HepG2 (cell line): ENCODE measurements around the gene PCGF3. TPM values are rescaled to one million over a fixed set of nuclear protein-coding genes. Genes with fewer than 3 reads are reported as not detected.

Experiments used
- ARNTL ChIP-seq: sonication (generic); formaldehyde crosslinking; IDR thresholded peaks from 2 replicates; pipeline ENCODE4 v1.4.0; 2020; ENCODE audit warnings: mild to moderate bottlenecking, missing genetic modification reagents
- DR1 ChIP-seq: sonication (generic); formaldehyde crosslinking; IDR thresholded peaks from 2 replicates; pipeline ENCODE4 v1.8.0; 2021; ENCODE audit warnings: mild to moderate bottlenecking, missing genetic modification reagents, inconsistent platforms
- HDAC1 ChIP-seq: sonication (generic); formaldehyde crosslinking; IDR thresholded peaks from 2 replicates; pipeline ENCODE4 v1.5.1; 2020; ENCODE audit warnings: mild to moderate bottlenecking, missing genetic modification reagents
- HES4 ChIP-seq: sonication (generic); formaldehyde crosslinking; IDR thresholded peaks from 2 replicates; pipeline ENCODE4 v1.9.0; 2021; ENCODE audit warnings: mild to moderate bottlenecking, missing genetic modification reagents, borderline replicate concordance
- HOXD1 ChIP-seq: sonication (generic); formaldehyde crosslinking; IDR thresholded peaks from 2 replicates; pipeline ENCODE4 v1.5.0; 2020; ENCODE audit warnings: missing genetic modification reagents
- JUNB ChIP-seq: sonication (generic); formaldehyde crosslinking; IDR thresholded peaks from 2 replicates; pipeline ENCODE4 v1.8.0; 2022; ENCODE audit warnings: missing genetic modification reagents, mild to moderate bottlenecking, borderline replicate concordance
- KLF6 ChIP-seq: IDR thresholded peaks from 2 replicates; pipeline ENCODE4 v1.8.0; 2016; ENCODE audit warnings: missing biosample characterization, missing genetic modification reagents
- MAFF ChIP-seq: IDR thresholded peaks from 2 replicates; pipeline ENCODE4 v1.6.1; 2011; ENCODE audit warnings: low read depth, low read length, improper control_type of control experiment
- MEIS1 ChIP-seq: sonication (generic); formaldehyde crosslinking; IDR thresholded peaks from 2 replicates; pipeline ENCODE4 v1.9.0; 2021; ENCODE audit warnings: mild to moderate bottlenecking, missing genetic modification reagents, moderate library complexity, borderline replicate concordance
- NCOA5 ChIP-seq: sonication (generic); formaldehyde crosslinking; IDR thresholded peaks from 2 replicates; pipeline ENCODE4 v1.4.0; 2020; ENCODE audit warnings: missing genetic modification reagents
- NR1H2 ChIP-seq: sonication (generic); formaldehyde crosslinking; IDR thresholded peaks from 2 replicates; pipeline ENCODE4 v1.8.1; 2022; ENCODE audit warnings: low read depth, missing genetic modification reagents, borderline replicate concordance
- PLRG1 ChIP-seq: fragments of 450-650 bp; conservative IDR thresholded peaks from 2 replicates; pipeline ENCODE4 v1.6.1; 2016
- WIZ ChIP-seq: sonication (generic); formaldehyde crosslinking; IDR thresholded peaks from 2 replicates; pipeline ENCODE4 v1.5.1; 2020; ENCODE audit warnings: mild to moderate bottlenecking, missing genetic modification reagents
- ZNF329 ChIP-seq: sonication (generic); formaldehyde crosslinking; IDR thresholded peaks from 2 replicates; pipeline ENCODE4 v1.9.0; 2021; ENCODE audit warnings: low read depth, mild to moderate bottlenecking, missing genetic modification reagents
- ZNF343 ChIP-seq: sonication (generic); formaldehyde crosslinking; IDR thresholded peaks from 2 replicates; pipeline ENCODE4 v1.4.0; 2020; ENCODE audit warnings: mild to moderate bottlenecking, missing genetic modification reagents
- ZNF724P ChIP-seq: sonication (generic); formaldehyde crosslinking; IDR thresholded peaks from 2 replicates; pipeline ENCODE4 v1.8.0; 2022; ENCODE audit warnings: missing genetic modification reagents, borderline replicate concordance
- ZNF777 ChIP-seq: sonication (generic); formaldehyde crosslinking; IDR thresholded peaks from 2 replicates; pipeline ENCODE4 v1.4.0; 2020; ENCODE audit warnings: missing genetic modification reagents
- ZNF879 ChIP-seq: sonication (generic); formaldehyde crosslinking; IDR thresholded peaks from 2 replicates; pipeline ENCODE4 v1.8.1; 2023; ENCODE audit warnings: missing genetic modification reagents
- polyA plus RNA-seq, 8 experiments: library from polyadenylated mRNA; depleted of rRNA in 3 of 8; stranded (reverse) in 7 of 8; unstranded in 1 of 8; fragments of >200 nt; fragmentation: Illumina TruSeq in 4 of 8; extraction: Trizol in 4 of 8; gene quantifications; 2 replicates each; pipeline versions ENCODE4 v1.2.1 to v1.2.3, GENCODE V29; 2011 to 2016; ENCODE audit warnings: low read depth in 4 of 8, missing spikeins in 1 of 8, mixed read lengths in 1 of 8; ENCODE audit not compliant: insufficient read depth in 1 of 8
- total RNA-seq, 5 experiments: library from RNA; depleted of rRNA; stranded (reverse); fragments of >200 nt; fragmentation: Illumina TruSeq; extraction: Trizol; gene quantifications; 2 replicates each; pipeline ENCODE4 v1.2.3, GENCODE V29; 2016; ENCODE audit warnings: low read depth in 1 of 5
- TF ChIP-seq, protein P1 (sequence below): IDR thresholded peaks from 2 replicates; pipeline ENCODE4 v1.4.0; 2020; ENCODE audit warnings: mild to moderate bottlenecking, missing genetic modification reagents
- TF ChIP-seq, protein P2 (sequence below): sonication (generic); formaldehyde crosslinking; IDR thresholded peaks from 2 replicates; pipeline ENCODE4 v1.4.0; 2020; ENCODE audit warnings: missing genetic modification reagents
- TF ChIP-seq, protein P3 (sequence below): sonication (generic); formaldehyde crosslinking; IDR thresholded peaks from 2 replicates; pipeline ENCODE4 v1.4.0; 2020; ENCODE audit warnings: low read depth, missing genetic modification reagents
- TF ChIP-seq, protein P4 (sequence below): IDR thresholded peaks from 2 replicates; pipeline ENCODE4 v1.6.1; 2016; ENCODE audit warnings: low read depth, borderline replicate concordance

Gene PCGF3
- total and polyA plus RNA-seq, 2 of the 13 experiments (the other 11 are each of a cell fraction or from before 2014, with no cell fraction given) = 28.6 to 66.2 TPM

DNA sequence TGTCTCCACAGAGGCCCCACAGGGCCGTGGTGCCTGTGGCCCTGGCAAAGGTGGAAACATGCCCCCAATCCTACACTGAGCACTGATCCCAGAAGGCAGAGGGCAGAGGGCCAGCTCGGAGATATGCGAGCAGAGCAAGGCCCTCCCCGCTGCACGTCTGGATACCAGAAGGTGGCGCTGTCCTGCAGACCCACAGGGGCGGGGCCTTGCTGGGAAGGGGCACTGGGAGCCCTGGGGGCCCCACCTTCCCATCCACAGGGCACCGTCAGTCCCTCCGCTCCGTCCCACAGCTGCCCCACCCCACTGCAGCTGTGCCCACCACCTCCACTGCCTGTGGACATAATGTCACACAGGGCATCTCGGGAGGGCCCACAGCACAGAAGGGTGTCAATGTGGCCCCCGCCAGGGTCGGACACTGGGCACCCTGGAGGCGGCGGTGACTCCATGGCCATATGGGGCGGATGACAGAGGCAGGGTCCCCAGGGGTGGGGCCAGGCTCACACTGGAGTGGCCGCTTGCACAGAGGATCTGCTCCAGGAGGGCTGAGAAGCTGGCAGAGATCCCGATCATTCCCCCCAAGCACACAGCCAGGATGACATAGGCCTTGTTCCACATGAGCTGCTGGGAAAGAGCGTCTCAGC lies 21.5 kb upstream of the PCGF3 start (continued):
- no peak for TF ChIP-seq MAFF
- TF ChIP-seq ARNTL (CRISPR knock-in tag) = no peak
- no peak for TF ChIP-seq ZNF879 (CRISPR knock-in tag)
- TF ChIP-seq HDAC1 = no peak
- TF ChIP-seq HES4 (CRISPR knock-in tag) = no peak
- TF ChIP-seq JUNB (CRISPR knock-in tag) = no peak
- TF ChIP-seq, protein P1, sequence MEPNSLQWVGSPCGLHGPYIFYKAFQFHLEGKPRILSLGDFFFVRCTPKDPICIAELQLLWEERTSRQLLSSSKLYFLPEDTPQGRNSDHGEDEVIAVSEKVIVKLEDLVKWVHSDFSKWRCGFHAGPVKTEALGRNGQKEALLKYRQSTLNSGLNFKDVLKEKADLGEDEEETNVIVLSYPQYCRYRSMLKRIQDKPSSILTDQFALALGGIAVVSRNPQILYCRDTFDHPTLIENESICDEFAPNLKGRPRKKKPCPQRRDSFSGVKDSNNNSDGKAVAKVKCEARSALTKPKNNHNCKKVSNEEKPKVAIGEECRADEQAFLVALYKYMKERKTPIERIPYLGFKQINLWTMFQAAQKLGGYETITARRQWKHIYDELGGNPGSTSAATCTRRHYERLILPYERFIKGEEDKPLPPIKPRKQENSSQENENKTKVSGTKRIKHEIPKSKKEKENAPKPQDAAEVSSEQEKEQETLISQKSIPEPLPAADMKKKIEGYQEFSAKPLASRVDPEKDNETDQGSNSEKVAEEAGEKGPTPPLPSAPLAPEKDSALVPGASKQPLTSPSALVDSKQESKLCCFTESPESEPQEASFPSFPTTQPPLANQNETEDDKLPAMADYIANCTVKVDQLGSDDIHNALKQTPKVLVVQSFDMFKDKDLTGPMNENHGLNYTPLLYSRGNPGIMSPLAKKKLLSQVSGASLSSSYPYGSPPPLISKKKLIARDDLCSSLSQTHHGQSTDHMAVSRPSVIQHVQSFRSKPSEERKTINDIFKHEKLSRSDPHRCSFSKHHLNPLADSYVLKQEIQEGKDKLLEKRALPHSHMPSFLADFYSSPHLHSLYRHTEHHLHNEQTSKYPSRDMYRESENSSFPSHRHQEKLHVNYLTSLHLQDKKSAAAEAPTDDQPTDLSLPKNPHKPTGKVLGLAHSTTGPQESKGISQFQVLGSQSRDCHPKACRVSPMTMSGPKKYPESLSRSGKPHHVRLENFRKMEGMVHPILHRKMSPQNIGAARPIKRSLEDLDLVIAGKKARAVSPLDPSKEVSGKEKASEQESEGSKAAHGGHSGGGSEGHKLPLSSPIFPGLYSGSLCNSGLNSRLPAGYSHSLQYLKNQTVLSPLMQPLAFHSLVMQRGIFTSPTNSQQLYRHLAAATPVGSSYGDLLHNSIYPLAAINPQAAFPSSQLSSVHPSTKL (CRISPR knock-in tag) = peak; percentile 41; the same call in 1 of the 2 replicates
- TF ChIP-seq ZNF777 (CRISPR knock-in tag) = no peak
- TF ChIP-seq NR1H2 = no peak
- 0 out of 2 replicates have a peak, but pooled peaks have one; percentile 45 for TF ChIP-seq KLF6 (CRISPR knock-in tag)
- TF ChIP-seq NCOA5 (CRISPR knock-in tag) = no peak
- no peak for TF ChIP-seq WIZ (CRISPR knock-in tag)
- TF ChIP-seq ZNF343 (CRISPR knock-in tag) = no peak
- TF ChIP-seq, protein P2, sequence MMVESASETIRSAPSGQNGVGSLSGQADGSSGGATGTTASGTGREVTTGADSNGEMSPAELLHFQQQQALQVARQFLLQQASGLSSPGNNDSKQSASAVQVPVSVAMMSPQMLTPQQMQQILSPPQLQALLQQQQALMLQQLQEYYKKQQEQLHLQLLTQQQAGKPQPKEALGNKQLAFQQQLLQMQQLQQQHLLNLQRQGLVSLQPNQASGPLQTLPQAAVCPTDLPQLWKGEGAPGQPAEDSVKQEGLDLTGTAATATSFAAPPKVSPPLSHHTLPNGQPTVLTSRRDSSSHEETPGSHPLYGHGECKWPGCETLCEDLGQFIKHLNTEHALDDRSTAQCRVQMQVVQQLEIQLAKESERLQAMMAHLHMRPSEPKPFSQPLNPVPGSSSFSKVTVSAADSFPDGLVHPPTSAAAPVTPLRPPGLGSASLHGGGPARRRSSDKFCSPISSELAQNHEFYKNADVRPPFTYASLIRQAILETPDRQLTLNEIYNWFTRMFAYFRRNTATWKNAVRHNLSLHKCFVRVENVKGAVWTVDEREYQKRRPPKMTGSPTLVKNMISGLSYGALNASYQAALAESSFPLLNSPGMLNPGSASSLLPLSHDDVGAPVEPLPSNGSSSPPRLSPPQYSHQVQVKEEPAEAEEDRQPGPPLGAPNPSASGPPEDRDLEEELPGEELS (CRISPR knock-in tag) = no peak
- no peak for TF ChIP-seq HOXD1 (CRISPR knock-in tag)
- TF ChIP-seq DR1 (CRISPR knock-in tag) = no peak
- no peak for TF ChIP-seq ZNF724P
- TF ChIP-seq MEIS1 = no peak
- no peak for TF ChIP-seq ZNF329 (CRISPR knock-in tag)
- TF ChIP-seq, protein P3, sequence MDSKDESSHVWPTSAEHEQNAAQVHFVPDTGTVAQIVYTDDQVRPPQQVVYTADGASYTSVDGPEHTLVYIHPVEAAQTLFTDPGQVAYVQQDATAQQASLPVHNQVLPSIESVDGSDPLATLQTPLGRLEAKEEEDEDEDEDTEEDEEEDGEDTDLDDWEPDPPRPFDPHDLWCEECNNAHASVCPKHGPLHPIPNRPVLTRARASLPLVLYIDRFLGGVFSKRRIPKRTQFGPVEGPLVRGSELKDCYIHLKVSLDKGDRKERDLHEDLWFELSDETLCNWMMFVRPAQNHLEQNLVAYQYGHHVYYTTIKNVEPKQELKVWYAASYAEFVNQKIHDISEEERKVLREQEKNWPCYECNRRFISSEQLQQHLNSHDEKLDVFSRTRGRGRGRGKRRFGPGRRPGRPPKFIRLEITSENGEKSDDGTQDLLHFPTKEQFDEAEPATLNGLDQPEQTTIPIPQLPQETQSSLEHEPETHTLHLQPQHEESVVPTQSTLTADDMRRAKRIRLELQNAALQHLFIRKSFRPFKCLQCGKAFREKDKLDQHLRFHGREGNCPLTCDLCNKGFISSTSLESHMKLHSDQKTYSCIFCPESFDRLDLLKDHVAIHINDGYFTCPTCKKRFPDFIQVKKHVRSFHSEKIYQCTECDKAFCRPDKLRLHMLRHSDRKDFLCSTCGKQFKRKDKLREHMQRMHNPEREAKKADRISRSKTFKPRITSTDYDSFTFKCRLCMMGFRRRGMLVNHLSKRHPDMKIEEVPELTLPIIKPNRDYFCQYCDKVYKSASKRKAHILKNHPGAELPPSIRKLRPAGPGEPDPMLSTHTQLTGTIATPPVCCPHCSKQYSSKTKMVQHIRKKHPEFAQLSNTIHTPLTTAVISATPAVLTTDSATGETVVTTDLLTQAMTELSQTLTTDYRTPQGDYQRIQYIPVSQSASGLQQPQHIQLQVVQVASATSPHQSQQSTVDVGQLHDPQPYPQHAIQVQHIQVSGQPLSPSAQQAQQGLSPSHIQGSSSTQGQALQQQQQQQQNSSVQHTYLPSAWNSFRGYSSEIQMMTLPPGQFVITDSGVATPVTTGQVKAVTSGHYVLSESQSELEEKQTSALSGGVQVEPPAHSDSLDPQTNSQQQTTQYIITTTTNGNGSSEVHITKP (CRISPR knock-in tag) = no peak
- no peak for TF ChIP-seq PLRG1
- TF ChIP-seq, protein P4, sequence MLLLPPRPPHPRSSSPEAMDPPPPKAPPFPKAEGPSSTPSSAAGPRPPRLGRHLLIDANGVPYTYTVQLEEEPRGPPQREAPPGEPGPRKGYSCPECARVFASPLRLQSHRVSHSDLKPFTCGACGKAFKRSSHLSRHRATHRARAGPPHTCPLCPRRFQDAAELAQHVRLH (CRISPR knock-in tag) = peak; percentile 56; the same call in 1 of the 2 replicates
